HEK293 (cell line): Measurements from ENCODE around the gene G6PD.

Experiments used
- GLIS1 ChIP-seq: fragments of 450-650 bp; formaldehyde crosslinking; IDR thresholded peaks from 2 replicates; pipeline ENCODE4 v1.5.1; 2016; ENCODE audit warnings: missing biosample characterization, missing genetic modification characterization
- PRDM10 ChIP-seq: fragments of 450-650 bp; formaldehyde crosslinking; IDR thresholded peaks from 2 replicates; pipeline ENCODE4 v1.5.1; 2016; ENCODE audit warnings: missing biosample characterization, missing genetic modification characterization
- PRDM2 ChIP-seq: fragments of 450-650 bp; formaldehyde crosslinking; IDR thresholded peaks from 2 replicates; pipeline ENCODE4 v1.5.1; 2016; ENCODE audit warnings: missing biosample characterization, missing genetic modification characterization, borderline replicate concordance
- PRDM6 ChIP-seq: fragments of 450-650 bp; formaldehyde crosslinking; IDR thresholded peaks from 2 replicates; pipeline ENCODE4 v1.5.1; 2017; ENCODE audit warnings: missing biosample characterization, missing genetic modification characterization
- SALL2 ChIP-seq: fragments of 450-650 bp; formaldehyde crosslinking; IDR thresholded peaks from 2 replicates; pipeline ENCODE4 v1.5.0; 2017; ENCODE audit warnings: missing biosample characterization, mild to moderate bottlenecking, missing genetic modification characterization, borderline replicate concordance
- ZBTB26 ChIP-seq: fragments of 450-650 bp; formaldehyde crosslinking; optimal IDR thresholded peaks from 2 replicates; pipeline ENCODE3; 2016; ENCODE audit warnings: missing biosample characterization, mild to moderate bottlenecking, missing genetic modification characterization
- ZBTB7A ChIP-seq: fragments of 450-650 bp; formaldehyde crosslinking; IDR thresholded peaks from 2 replicates; pipeline ENCODE4 v1.5.1; 2016; ENCODE audit warnings: low read depth, missing biosample characterization, missing genetic modification characterization
- ZBTB8A ChIP-seq: fragments of 450-650 bp; formaldehyde crosslinking; IDR thresholded peaks from 2 replicates; pipeline ENCODE4 v1.5.1; 2016; ENCODE audit warnings: missing biosample characterization, missing genetic modification characterization
- ZNF18 ChIP-seq: fragments of 450-650 bp; formaldehyde crosslinking; IDR thresholded peaks from 2 replicates; pipeline ENCODE4 v1.5.1; 2016; ENCODE audit warnings: missing biosample characterization, missing genetic modification characterization
- ZNF19 ChIP-seq: fragments of 450-650 bp; formaldehyde crosslinking; IDR thresholded peaks from 2 replicates; pipeline ENCODE4; 2016; ENCODE audit warnings: missing biosample characterization, missing genetic modification characterization, low read depth
- ZNF23 ChIP-seq: fragments of 450-650 bp; formaldehyde crosslinking; IDR thresholded peaks from 2 replicates; pipeline ENCODE4 v1.5.1; 2016; ENCODE audit warnings: missing biosample characterization, missing genetic modification characterization, borderline replicate concordance
- ZNF24 ChIP-seq: fragments of 450-650 bp; formaldehyde crosslinking; IDR thresholded peaks from 2 replicates; pipeline ENCODE4 v1.5.1; 2016; ENCODE audit warnings: missing biosample characterization, missing genetic modification characterization
- ZNF266 ChIP-seq: fragments of 450-650 bp; formaldehyde crosslinking; IDR thresholded peaks from 2 replicates; pipeline ENCODE4 v1.5.1; 2016; ENCODE audit warnings: missing biosample characterization, missing genetic modification characterization, low read depth
- ZNF404 ChIP-seq: fragments of 450-650 bp; formaldehyde crosslinking; IDR thresholded peaks from 2 replicates; pipeline ENCODE4 v1.5.1; 2017; ENCODE audit warnings: missing biosample characterization, missing genetic modification characterization
- ZNF426 ChIP-seq: fragments of 450-650 bp; formaldehyde crosslinking; IDR thresholded peaks from 2 replicates; pipeline ENCODE4 v1.5.1; 2017; ENCODE audit warnings: missing biosample characterization, missing genetic modification characterization, mild to moderate bottlenecking, inconsistent platforms, moderate library complexity
- ZNF571 ChIP-seq: fragments of 450-650 bp; formaldehyde crosslinking; IDR thresholded peaks from 2 replicates; pipeline ENCODE4 v1.5.0; 2017; ENCODE audit warnings: missing biosample characterization, missing genetic modification characterization
- ZNF585B ChIP-seq: fragments of 450-650 bp; formaldehyde crosslinking; IDR thresholded peaks from 2 replicates; pipeline ENCODE4 v1.5.1; 2016; ENCODE audit warnings: missing biosample characterization, missing genetic modification characterization
- ZNF610 ChIP-seq: fragments of 450-650 bp; formaldehyde crosslinking; IDR thresholded peaks from 2 replicates; pipeline ENCODE4 v1.5.1; 2016; ENCODE audit warnings: missing biosample characterization, missing genetic modification characterization, borderline replicate concordance
- ZNF654 ChIP-seq: fragments of 450-650 bp; formaldehyde crosslinking; IDR thresholded peaks from 2 replicates; pipeline ENCODE4 v1.5.1; 2016; ENCODE audit warnings: low read depth, missing biosample characterization, missing genetic modification characterization
- ZNF692 ChIP-seq: fragments of 450-650 bp; formaldehyde crosslinking; IDR thresholded peaks from 2 replicates; pipeline ENCODE4 v1.5.1; 2016; ENCODE audit warnings: missing biosample characterization, missing genetic modification characterization
- ZSCAN5A ChIP-seq: fragments of 450-650 bp; formaldehyde crosslinking; IDR thresholded peaks from 2 replicates; pipeline ENCODE4 v1.5.1; 2016; ENCODE audit warnings: missing biosample characterization, missing genetic modification characterization
- ZXDB ChIP-seq: fragments of 450-650 bp; formaldehyde crosslinking; IDR thresholded peaks from 2 replicates; pipeline ENCODE4 v1.5.1; 2016; ENCODE audit warnings: missing biosample characterization, missing genetic modification characterization

The G6PD gene

GRCh38 chrX:154515966-154516655 lies 30.5 kb downstream of the G6PD start, which contains the start of gene FAM3A (continued):
- TF ChIP-seq ZNF585B (no peak), PRDM6 (tag by site-specific recombination) (no peak), ZNF610 (tag by site-specific recombination) (no peak), ZBTB7A (tag by site-specific recombination) (no peak), ZNF266 (tag by site-specific recombination) (no peak), PRDM2 (tag by site-specific recombination) (no peak), ZNF19 (tag by site-specific recombination) (no peak), ZBTB26 (tag by site-specific recombination) (peak; percentile 25), SALL2 (tag by site-specific recombination) (no peak), ZNF24 (no peak), GLIS1 (tag by site-specific recombination) (no peak), ZNF654 (tag by site-specific recombination) (no peak), ZNF426 (tag by site-specific recombination) (no peak), ZNF18 (tag by site-specific recombination) (no peak), ZNF404 (no peak), ZNF692 (tag by site-specific recombination) (no peak), ZXDB (tag by site-specific recombination) (peak; percentile 97), ZSCAN5A (tag by site-specific recombination) (no peak), ZNF23 (tag by site-specific recombination) (no peak), ZBTB8A (tag by site-specific recombination) (peak; percentile 93), PRDM10 (tag by site-specific recombination) (peak; percentile 91), ZNF571 (tag by site-specific recombination) (no peak)
